Stimulated activated naive CD8-positive, alpha-beta T cell treated with anti-CD3 and anti-CD28 coated beads, Interleukin-15, Interleukin-2, amounts not matched to agents 100 ng/mL and 50 ng/mL, for 24 hours (primary cell): Measurements from ENCODE around the gene RGS19.

Source experiments
- H3K27ac Mint-ChIP-seq: one replicate; pipeline ENCODE4 v1.8.0; 2021; ENCODE audit warnings: mild to moderate bottlenecking, mixed read lengths
- H3K27me3 Mint-ChIP-seq: one replicate; pipeline ENCODE4 v1.8.0; 2021; ENCODE audit warnings: mixed read lengths
- H3K36me3 Mint-ChIP-seq: one replicate; pipeline ENCODE4 v1.8.0; 2021; ENCODE audit warnings: low read depth, mixed read lengths
- H3K4me1 Mint-ChIP-seq: one replicate; pipeline ENCODE4 v1.8.0; 2021; ENCODE audit warnings: low read depth, mixed read lengths
- H3K4me3 Mint-ChIP-seq: one replicate; pipeline ENCODE4 v1.8.0; 2021; ENCODE audit warnings: mild to moderate bottlenecking, mixed read lengths
- H3K9me3 Mint-ChIP-seq: one replicate; pipeline ENCODE4 v1.8.0; 2021; ENCODE audit warnings: mixed read lengths

RGS19 gene

GRCh38 chr20:64047046-64047389 is 32.3 kb downstream of the RGS19 start:
- H3K36me3 Mint-ChIP-seq: no peaks in the 10 kb centered on the region
- H3K9me3 Mint-ChIP-seq: no peaks in the 10 kb centered on the region
- H3K27me3 Mint-ChIP-seq: peaks cover 29% of the 10 kb centered on the region
- no peak overlapping the region for H3K4me3 Mint-ChIP-seq
- peaks cover 11% of the 10 kb centered on the region for H3K4me1 Mint-ChIP-seq
- no peak overlapping the region for H3K27ac Mint-ChIP-seq

- no peaks in the 10 kb centered on the region for H3K36me3 Mint-ChIP-seq
- H3K27me3 Mint-ChIP-seq: peaks cover 17% of the 10 kb centered on the region
- no peak overlapping the region for H3K27ac Mint-ChIP-seq
- H3K4me3 Mint-ChIP-seq: no peak overlapping the region
- H3K4me1 Mint-ChIP-seq: peaks cover 18% of the 10 kb centered on the region
- H3K9me3 Mint-ChIP-seq: no peaks in the 10 kb centered on the region
Observed at GRCh38 chr20:64045346-64046011, 33.8 kb downstream of the RGS19 start.

- Mint-ChIP-seq H3K9me3 (no peaks in the 10 kb centered on the region), H3K4me1 (peaks cover 27% of the 10 kb centered on the region), H3K27me3 (peaks cover 16% of the 10 kb centered on the region), H3K27ac (no peak overlapping the region), H3K4me3 (no peak overlapping the region), H3K36me3 (no peaks in the 10 kb centered on the region)
Observed at GRCh38 chr20:64044484-64045247, 34.7 kb downstream of the RGS19 start.

- Mint-ChIP-seq H3K9me3 (no peaks in the 10 kb centered on the region), H3K36me3 (no peaks in the 10 kb centered on the region), H3K4me1 (peaks cover 30% of the 10 kb centered on the region), H3K27me3 (peaks cover 16% of the 10 kb centered on the region), H3K4me3 (no peak overlapping the region), H3K27ac (peak overlapping the region; percentile 31)
Observed at GRCh38 chr20:64043768-64044167, 35.5 kb downstream of the RGS19 start.

- Mint-ChIP-seq H3K27me3 (peaks cover 13% of the 10 kb centered on the region), H3K36me3 (no peaks in the 10 kb centered on the region), H3K4me1 (peaks cover 37% of the 10 kb centered on the region), H3K4me3 (peak overlapping the region; percentile 79), H3K9me3 (no peaks in the 10 kb centered on the region), H3K27ac (peak overlapping the region; percentile 85)
Observed at GRCh38 chr20:64042054-64042781, 37.1 kb downstream of the RGS19 start.

GRCh38 chr20:64041781-64042053 is 37.6 kb downstream of the RGS19 start:
- peaks cover 8% of the 10 kb centered on the region for H3K27me3 Mint-ChIP-seq
- peak overlapping the region; percentile 85 for H3K27ac Mint-ChIP-seq
- H3K4me1 Mint-ChIP-seq: peaks cover 41% of the 10 kb centered on the region
- H3K9me3 Mint-ChIP-seq: no peaks in the 10 kb centered on the region
- no peaks in the 10 kb centered on the region for H3K36me3 Mint-ChIP-seq
- peak overlapping the region; percentile 79 for H3K4me3 Mint-ChIP-seq

- Mint-ChIP-seq H3K4me3 (peak overlapping the region; percentile 79), H3K27ac (no peak overlapping the region), H3K27me3 (peaks cover 2% of the 10 kb centered on the region), H3K4me1 (peaks cover 41% of the 10 kb centered on the region), H3K9me3 (no peaks in the 10 kb centered on the region), H3K36me3 (no peaks in the 10 kb centered on the region)
Observed at GRCh38 chr20:64041040-64041780, 38.1 kb downstream of the RGS19 start.

GRCh38 chr20:64040231-64041039 is 38.9 kb downstream of the RGS19 start:
- H3K27ac Mint-ChIP-seq: no peak overlapping the region
- H3K27me3 Mint-ChIP-seq: no peaks in the 10 kb centered on the region
- H3K4me3 Mint-ChIP-seq: no peak overlapping the region
- no peaks in the 10 kb centered on the region for H3K9me3 Mint-ChIP-seq
- H3K4me1 Mint-ChIP-seq: peaks cover 44% of the 10 kb centered on the region
- no peaks in the 10 kb centered on the region for H3K36me3 Mint-ChIP-seq

- Mint-ChIP-seq H3K9me3 (no peaks in the 10 kb centered on the region), H3K27ac (no peak overlapping the region), H3K36me3 (no peaks in the 10 kb centered on the region), H3K4me3 (peak overlapping the region; percentile 45), H3K27me3 (no peaks in the 10 kb centered on the region), H3K4me1 (peaks cover 53% of the 10 kb centered on the region)
Observed at GRCh38 chr20:64039293-64040160, 39.8 kb downstream of the RGS19 start.

GRCh38 chr20:64038565-64039292 is 40.6 kb downstream of the RGS19 start:
- no peaks in the 10 kb centered on the region for H3K9me3 Mint-ChIP-seq
- H3K27me3 Mint-ChIP-seq: no peaks in the 10 kb centered on the region
- peaks cover 7% of the 10 kb centered on the region for H3K36me3 Mint-ChIP-seq
- H3K4me3 Mint-ChIP-seq: peak overlapping the region; percentile 45
- H3K4me1 Mint-ChIP-seq: peaks cover 61% of the 10 kb centered on the region
- H3K27ac Mint-ChIP-seq: no peak overlapping the region

GRCh38 chr20:64038224-64038564 is 41.1 kb downstream of the RGS19 start:
- no peak overlapping the region for H3K4me3 Mint-ChIP-seq
- H3K9me3 Mint-ChIP-seq: no peaks in the 10 kb centered on the region
- H3K4me1 Mint-ChIP-seq: peaks cover 66% of the 10 kb centered on the region
- peaks cover 11% of the 10 kb centered on the region for H3K36me3 Mint-ChIP-seq
- no peaks in the 10 kb centered on the region for H3K27me3 Mint-ChIP-seq
- H3K27ac Mint-ChIP-seq: no peak overlapping the region

- no peaks in the 10 kb centered on the region for H3K27me3 Mint-ChIP-seq
- peaks cover 68% of the 10 kb centered on the region for H3K4me1 Mint-ChIP-seq
- H3K4me3 Mint-ChIP-seq: peak overlapping the region; percentile 54
- no peaks in the 10 kb centered on the region for H3K9me3 Mint-ChIP-seq
- H3K36me3 Mint-ChIP-seq: peaks cover 11% of the 10 kb centered on the region
- H3K27ac Mint-ChIP-seq: no peak overlapping the region
Observed at GRCh38 chr20:64037498-64038213, 41.7 kb downstream of the RGS19 start.

GRCh38 chr20:64037199-64037497 is 42.2 kb downstream of the RGS19 start:
- Mint-ChIP-seq H3K27ac (no peak overlapping the region), H3K36me3 (peaks cover 14% of the 10 kb centered on the region), H3K4me3 (no peak overlapping the region), H3K4me1 (peaks cover 68% of the 10 kb centered on the region), H3K27me3 (no peaks in the 10 kb centered on the region), H3K9me3 (no peaks in the 10 kb centered on the region)
